Glutamatergic neuron (in vitro differentiated cells): ENCODE measurements around the gene ADCY1. TPM values are rescaled to one million over a fixed set of nuclear protein-coding genes. Genes with fewer than 3 reads are reported as not detected.

Source experiments
- DNase-seq: peaks from one replicate; pipeline ENCODE4 v3.0.0; 2022
- H3K27ac Mint-ChIP-seq: one replicate; pipeline ENCODE4 v1.8.0; 2020; ENCODE audit warnings: mild to moderate bottlenecking, mixed read lengths, inconsistent platforms; ENCODE audit not compliant: unreplicated experiment
- H3K27me3 Mint-ChIP-seq: one replicate; pipeline ENCODE4 v1.8.0; 2020; ENCODE audit warnings: mild to moderate bottlenecking, moderate library complexity, mixed read lengths, inconsistent platforms; ENCODE audit not compliant: unreplicated experiment
- H3K36me3 Mint-ChIP-seq: one replicate; pipeline ENCODE4 v1.8.0; 2020; ENCODE audit warnings: mild to moderate bottlenecking, mixed read lengths, inconsistent platforms; ENCODE audit not compliant: unreplicated experiment
- H3K4me1 Mint-ChIP-seq: one replicate; pipeline ENCODE4 v1.8.0; 2020; ENCODE audit warnings: mild to moderate bottlenecking, low read depth, mixed read lengths, inconsistent platforms; ENCODE audit not compliant: unreplicated experiment
- H3K4me3 Mint-ChIP-seq: one replicate; pipeline ENCODE4 v1.8.0; 2020; ENCODE audit warnings: mild to moderate bottlenecking, mixed read lengths, inconsistent platforms; ENCODE audit not compliant: unreplicated experiment
- H3K9me3 Mint-ChIP-seq: one replicate; pipeline ENCODE4 v1.8.0; 2020; ENCODE audit warnings: mild to moderate bottlenecking, moderate library complexity, mixed read lengths, inconsistent platforms; ENCODE audit not compliant: unreplicated experiment
- CTCF ChIP-seq: fragments of 200-600 bp; sonication (generic); IDR thresholded peaks from one replicate; pipeline ENCODE4 v1.5.0; 2021; ENCODE audit not compliant: partially characterized antibody, unreplicated experiment
- total RNA-seq: library from RNA; stranded (reverse); fragmentation: NEBNext Ultra II Directional; extraction: Animal tissue kit (Norgen Biotek cat#: 25700); gene quantifications from one replicate; pipeline ENCODE4 v1.2.1, GENCODE V29; 2021; ENCODE audit not compliant: unreplicated experiment

Gene ADCY1
- total RNA-seq, 1 donor from 2014 or later, result 51.9 TPM

DNA sequence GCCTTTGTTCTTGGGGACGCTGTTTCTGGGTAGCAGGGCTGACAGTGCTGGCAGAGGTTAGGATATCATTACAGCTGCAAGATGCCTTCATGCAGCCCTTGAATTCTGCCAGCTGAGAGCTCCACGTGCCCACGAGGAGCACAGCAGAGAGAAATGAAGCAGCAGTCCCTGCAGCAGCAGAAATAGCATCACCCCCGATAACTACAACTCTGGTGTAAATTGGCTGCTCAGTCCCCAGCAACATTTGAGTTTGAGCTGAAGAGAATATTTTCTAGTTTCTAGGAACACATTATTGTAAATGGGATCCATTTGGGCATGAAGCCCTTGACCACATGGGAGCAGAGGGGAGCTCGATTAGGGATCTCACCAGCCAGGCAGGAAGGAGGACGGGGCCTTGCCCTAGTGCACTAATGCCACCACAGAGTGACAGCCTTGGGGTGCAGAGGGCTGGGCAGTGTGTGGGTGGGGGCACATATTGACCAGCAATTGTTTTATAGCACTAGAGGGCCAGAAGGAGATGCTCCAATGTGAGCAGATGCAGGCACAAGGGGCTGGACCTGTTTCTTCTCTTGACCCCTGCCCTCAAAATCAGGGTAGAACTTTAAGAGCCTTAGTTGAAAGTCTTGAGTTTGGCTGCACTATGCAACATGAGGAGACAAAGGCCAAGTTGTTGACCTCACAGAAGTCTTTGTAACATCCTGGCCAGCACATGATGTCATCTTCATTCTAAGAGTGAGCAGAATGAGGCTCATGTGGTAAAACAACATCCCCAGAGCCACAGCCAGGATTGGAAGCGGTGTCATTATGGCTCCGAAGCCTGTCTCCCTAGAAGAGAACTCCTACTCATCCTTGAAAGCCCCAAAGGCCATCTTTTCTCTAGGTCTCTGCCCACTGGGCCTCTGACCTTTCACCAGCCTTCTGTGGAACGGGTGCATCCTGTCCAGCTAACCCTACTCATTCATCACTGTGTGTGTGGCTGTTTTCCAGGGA, 52.6 kb downstream of the ADCY1 start:
- no peaks in the 10 kb centered on the region for H3K9me3 Mint-ChIP-seq
- H3K4me1 Mint-ChIP-seq, result no peaks in the 10 kb centered on the region
- no peak for DNase-seq
- no peak for TF ChIP-seq CTCF
- H3K27me3 Mint-ChIP-seq, result peaks cover 9% of the 10 kb centered on the region
- H3K27ac Mint-ChIP-seq, result no peak overlapping the region
- peaks cover 17% of the 10 kb centered on the region for H3K36me3 Mint-ChIP-seq
- no peak overlapping the region for H3K4me3 Mint-ChIP-seq

DNA sequence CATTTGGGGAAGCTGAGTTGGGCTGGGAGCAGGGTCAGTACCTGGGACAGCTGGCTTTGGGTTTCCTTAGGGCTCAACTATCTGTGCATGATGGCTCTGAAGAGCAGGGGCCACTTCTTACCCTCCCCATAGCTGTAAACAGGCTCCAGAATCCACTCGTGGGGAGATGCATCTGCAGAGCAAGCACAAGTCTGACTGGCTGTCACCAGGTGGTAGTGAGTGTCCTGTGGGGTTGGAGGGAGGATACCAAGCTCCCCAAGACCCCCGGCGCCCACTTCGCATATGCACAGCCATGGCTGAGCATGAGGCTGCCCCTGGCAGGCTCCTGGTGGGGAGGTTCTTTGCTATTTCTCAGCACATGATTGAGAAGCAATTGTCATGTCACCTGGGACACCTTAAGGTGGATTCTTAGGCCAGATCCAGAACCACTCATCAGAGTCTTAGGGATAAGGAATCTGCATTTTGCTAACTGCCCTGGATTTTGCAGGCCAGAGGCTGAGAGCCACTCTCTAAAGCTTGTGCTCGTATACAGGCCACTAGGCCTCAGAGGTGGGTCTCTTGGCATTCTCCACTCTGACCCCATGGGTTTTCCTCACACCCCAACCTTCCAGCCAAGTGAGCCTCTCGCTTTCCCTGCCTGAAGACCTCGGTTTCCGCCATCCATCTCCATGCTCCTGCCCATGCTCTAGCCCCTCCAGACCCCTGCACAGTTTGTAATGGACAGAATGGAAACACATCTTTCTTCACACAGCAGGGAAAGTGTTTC, 53.7 kb downstream of the ADCY1 start:
- H3K27me3 Mint-ChIP-seq, result peaks cover 9% of the 10 kb centered on the region
- no peak overlapping the region for H3K27ac Mint-ChIP-seq
- H3K36me3 Mint-ChIP-seq, result peaks cover 17% of the 10 kb centered on the region
- no peaks in the 10 kb centered on the region for H3K4me1 Mint-ChIP-seq
- DNase-seq, result no peak
- H3K9me3 Mint-ChIP-seq, result no peaks in the 10 kb centered on the region
- no peak overlapping the region for H3K4me3 Mint-ChIP-seq
- no peak for TF ChIP-seq CTCF

GRCh38 chr7:45631569-45631968, 57.4 kb downstream of the ADCY1 start:
- TF ChIP-seq CTCF, result no peak
- H3K36me3 Mint-ChIP-seq, result peaks cover 12% of the 10 kb centered on the region
- H3K4me1 Mint-ChIP-seq, result no peaks in the 10 kb centered on the region
- DNase-seq, result no peak
- no peaks in the 10 kb centered on the region for H3K27me3 Mint-ChIP-seq
- no peak overlapping the region for H3K4me3 Mint-ChIP-seq
- no peak overlapping the region for H3K27ac Mint-ChIP-seq
- peaks cover 2% of the 10 kb centered on the region for H3K9me3 Mint-ChIP-seq

DNA sequence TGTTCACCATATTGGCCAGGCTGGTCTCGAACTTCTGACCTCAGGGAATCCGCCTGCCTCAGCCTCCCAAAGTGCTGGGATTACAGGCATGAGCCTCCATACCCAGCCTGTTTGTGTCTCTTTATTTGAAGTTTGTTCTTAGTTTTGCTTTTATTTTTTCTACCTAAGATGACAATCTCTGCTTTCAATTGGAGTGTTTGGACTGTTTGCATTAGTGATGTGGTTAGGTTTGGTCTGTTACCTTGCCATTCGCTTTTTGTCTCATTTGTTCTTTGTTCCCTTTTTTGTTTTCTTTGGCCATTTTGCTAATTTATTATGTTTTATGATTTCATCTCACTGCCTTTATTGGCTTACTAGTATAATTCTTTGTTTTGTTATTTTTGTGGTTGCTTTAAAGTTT, 62.6 kb downstream of the ADCY1 start:
- no peak for DNase-seq

More for the DNA sequence above, 62.6 kb downstream of the ADCY1 start:
- no peak overlapping the region for H3K4me3 Mint-ChIP-seq
- H3K9me3 Mint-ChIP-seq, result peaks cover 7% of the 10 kb centered on the region
- TF ChIP-seq CTCF, result no peak
- no peaks in the 10 kb centered on the region for H3K36me3 Mint-ChIP-seq
- no peaks in the 10 kb centered on the region for H3K27me3 Mint-ChIP-seq
- peaks cover 2% of the 10 kb centered on the region for H3K4me1 Mint-ChIP-seq
- H3K27ac Mint-ChIP-seq, result no peak overlapping the region
